Activated T-cell treated with anti-CD3 and anti-CD28 coated beads, Interleukin-2, amount 50 U/mL, for 48 hours (primary cell): Measurements from ENCODE around the gene GBP1.

Experiments used
- DNase-seq, 2 experiments: peaks; one replicate each; pipeline ENCODE4 v3.0.0-alpha.2; 2020

Gene GBP1

GRCh38 chr1:89005286-89006151, 59.5 kb downstream of the GBP1 start:
- DNase-seq: no peak
